ENCODE data around the gene SYMPK. TPM values are rescaled to one million over a fixed set of nuclear protein-coding genes. Genes with fewer than 3 reads are reported as not detected.

The SYMPK gene
- total and polyA plus RNA-seq, 10 donors: 56.3 to 148 (median 75.9) TPM

GRCh38 chr19:45848922-45849321 lies 14.0 kb downstream of the SYMPK start:
- H3K9me3 ChIP-seq: no peaks in the 10 kb centered on the region
- peaks cover 9 to 100% (median 99%) of the 10 kb centered on the region in 6 donors for H3K36me3 ChIP-seq
- 93 to 97% (median 96%) methylated on average over 4 of the region's 4 CpGs for WGBS, 5 donors
- H3K27me3 ChIP-seq (replicated peaks in 1 of 7): no peaks in the 10 kb centered on the region
- TF ChIP-seq POLR2AphosphoS5 (IDR thresholded peaks at IDR 0.05) (no peak), POLR2A (IDR thresholded peaks at IDR 0.05) (no peak), CTCF (IDR thresholded peaks at IDR 0.05 in 8 of 11, conservative IDR thresholded peaks at IDR 0.05 in 3 of 11) (no peak)
- H3K4me3 ChIP-seq: no peak overlapping the region
- no peaks in the 10 kb centered on the region for H3K4me1 ChIP-seq
- H3K27ac ChIP-seq: no peak overlapping the region
- no peak for DNase-seq
- intact Hi-C loops (cut with DNase I; ENCODE audit: low total_unique reads): no loop called here

- no peak for TF ChIP-seq CTCF (IDR thresholded peaks at IDR 0.05 in 8 of 11, conservative IDR thresholded peaks at IDR 0.05 in 3 of 11)
- no peak for TF ChIP-seq POLR2AphosphoS5 (IDR thresholded peaks at IDR 0.05)
- no peak for TF ChIP-seq POLR2A (IDR thresholded peaks at IDR 0.05)
- H3K9me3 ChIP-seq: no peaks in the 10 kb centered on the region
- H3K4me1 ChIP-seq: no peaks in the 10 kb centered on the region
- WGBS, 5 donors: 94 to 98% (median 96%) methylated on average over 13 of the region's 13 CpGs
- intact Hi-C loops (cut with DNase I; ENCODE audit: low total_unique reads): no loop called here
- no peak overlapping the region for H3K4me3 ChIP-seq
- peak; percentile 42 for DNase-seq
- H3K27me3 ChIP-seq (replicated peaks in 1 of 7): no peaks in the 10 kb centered on the region
- H3K27ac ChIP-seq: no peak overlapping the region
- peaks cover 5 to 100% (median 99%) of the 10 kb centered on the region in 6 donors for H3K36me3 ChIP-seq
These were observed 15.3 kb downstream of the SYMPK start for GRCh38 chr19:45847663-45848062.

- peaks cover 6 to 100% (median 100%) of the 10 kb centered on the region in 6 donors for H3K36me3 ChIP-seq
- H3K27me3 ChIP-seq (replicated peaks in 1 of 7): no peaks in the 10 kb centered on the region
- intact Hi-C loops (cut with DNase I; ENCODE audit: low total_unique reads): no loop called here
- 96 to 98% (median 97%) methylated on average over 13 to 14 of the region's 14 CpGs for WGBS, 5 donors
- peak; percentile 47 for DNase-seq
- no peaks in the 10 kb centered on the region for H3K4me1 ChIP-seq
- TF ChIP-seq CTCF (IDR thresholded peaks at IDR 0.05 in 8 of 11, conservative IDR thresholded peaks at IDR 0.05 in 3 of 11) (no peak), POLR2AphosphoS5 (IDR thresholded peaks at IDR 0.05) (peak in 1 of 3 donors; percentile 52)
- no peak overlapping the region for H3K27ac ChIP-seq
- no peak overlapping the region for H3K4me3 ChIP-seq
- peaks cover 0 to 3% (median 0%) of the 10 kb centered on the region in 8 donors for H3K9me3 ChIP-seq
These were observed 20.7 kb downstream of the SYMPK start for GRCh38 chr19:45842198-45842597.

- Histone ChIP-seq H3K9me3 (peaks cover 0 to 3% (median 0%) of the 10 kb centered on the region in 8 donors), H3K36me3 (peaks cover 7 to 100% (median 97%) of the 10 kb centered on the region in 6 donors), H3K4me3 (no peak overlapping the region), H3K27ac (no peak overlapping the region), H3K4me1 (no peaks in the 10 kb centered on the region), H3K27me3 (replicated peaks in 1 of 7) (no peaks in the 10 kb centered on the region)
- DNase-seq: no peak
- 86 to 95% (median 94%) methylated on average over 5 to 7 of the region's 7 CpGs for WGBS, 5 donors
- intact Hi-C loops (cut with DNase I; ENCODE audit: low total_unique reads): no loop called here
- TF ChIP-seq CTCF (IDR thresholded peaks at IDR 0.05 in 8 of 11, conservative IDR thresholded peaks at IDR 0.05 in 3 of 11) (no peak), POLR2AphosphoS5 (IDR thresholded peaks at IDR 0.05) (peak in 1 of 3 donors; percentile 40)
These were observed 28.0 kb downstream of the SYMPK start for GRCh38 chr19:45834970-45835369.

Measured in spleen (tissue), 11 donors.